ENCODE results near the gene PEX12. TPM values are rescaled to one million over a fixed set of nuclear protein-coding genes. Genes with fewer than 3 reads are reported as not detected.
"Not testable (repeated sequence)": the region's sequence is repeated elsewhere in the genome, so short reads cannot be mapped to it uniquely, and the experiment has no call there.

PEX12 gene
- total RNA-seq, 2 experiments from 2014 or later, result 4.0 to 4.1 TPM

GRCh38 chr17:35577830-35578196 lies 558 bp downstream of the PEX12 start:
- no peaks in the 10 kb centered on the region for H3K9me3 Mint-ChIP-seq (ENCODE audit: insufficient read depth)
- H3K27me3 Mint-ChIP-seq (ENCODE audit: low read depth), result no peaks in the 10 kb centered on the region
- H3K36me3 Mint-ChIP-seq (ENCODE audit: low read depth), result peaks cover 15% of the 10 kb centered on the region
- DNase-seq (peak; percentile 37), ATAC-seq (peak; percentile 10)
- H3K4me1 Mint-ChIP-seq (ENCODE audit: low read depth), result peaks cover 28% of the 10 kb centered on the region
- peak overlapping the region; percentile 96 for H3K27ac Mint-ChIP-seq
- CTCF ChIA-PET, result interaction anchor here (1.4 to 2.6 kb wide), 8 partner anchors 9 to 265 kb away, joined by 5 to 18 read pairs (median 10); partner anchors contain the start of gene AP2B1
- H3K4me3 Mint-ChIP-seq, result peak overlapping the region; percentile 93
- POLR2A ChIA-PET, result interaction anchor here (0.7 to 6.2 kb wide), 16 partner anchors 10 to 364 kb away, joined by 3 to 106 read pairs (median 6); partner anchors contain the start of genes AP2B1, SLFN12L and SLFN5

- Mint-ChIP-seq H3K36me3 (ENCODE audit: low read depth) (peaks cover 18% of the 10 kb centered on the region), H3K9me3 (ENCODE audit: insufficient read depth) (no peaks in the 10 kb centered on the region), H3K27me3 (ENCODE audit: low read depth) (no peaks in the 10 kb centered on the region), H3K4me3 (no peak overlapping the region), H3K27ac (no peak overlapping the region), H3K4me1 (ENCODE audit: low read depth) (peaks cover 31% of the 10 kb centered on the region)
- POLR2A ChIA-PET, result interaction anchor here (6.2 kb wide), 1 partner anchor 12 kb away, joined by 106 read pairs; the partner anchor contains the start of gene AP2B1
- CTCF ChIA-PET, result interaction anchor here (0.6 to 1.6 kb wide), 2 partner anchors 12 to 73 kb away, joined by 3 to 6 read pairs; no protein-coding TSS in a partner anchor
- DNase-seq, result no peak
- no peak for ATAC-seq
Measured at GRCh38 chr17:35575759-35576158, 2.6 kb downstream of the PEX12 start.

GRCh38 chr17:35569405-35569804 lies 9.0 kb downstream of the PEX12 start:
- peak overlapping the region; percentile 51 for H3K27ac Mint-ChIP-seq
- peak overlapping the region; percentile 90 for H3K4me3 Mint-ChIP-seq
- ChIA-PET POLR2A (interaction anchor here (4.1 kb wide), 1 partner anchor 9 kb away, joined by 24 read pairs; the partner anchor contains the start of gene PEX12), CTCF (no interaction called here)
- peaks cover 12% of the 10 kb centered on the region for H3K27me3 Mint-ChIP-seq (ENCODE audit: low read depth)
- H3K4me1 Mint-ChIP-seq (ENCODE audit: low read depth), result peaks cover 32% of the 10 kb centered on the region
- DNase-seq (no peak), ATAC-seq (no peak)
- no peaks in the 10 kb centered on the region for H3K9me3 Mint-ChIP-seq (ENCODE audit: insufficient read depth)
- H3K36me3 Mint-ChIP-seq (ENCODE audit: low read depth), result peaks cover 14% of the 10 kb centered on the region

DNA sequence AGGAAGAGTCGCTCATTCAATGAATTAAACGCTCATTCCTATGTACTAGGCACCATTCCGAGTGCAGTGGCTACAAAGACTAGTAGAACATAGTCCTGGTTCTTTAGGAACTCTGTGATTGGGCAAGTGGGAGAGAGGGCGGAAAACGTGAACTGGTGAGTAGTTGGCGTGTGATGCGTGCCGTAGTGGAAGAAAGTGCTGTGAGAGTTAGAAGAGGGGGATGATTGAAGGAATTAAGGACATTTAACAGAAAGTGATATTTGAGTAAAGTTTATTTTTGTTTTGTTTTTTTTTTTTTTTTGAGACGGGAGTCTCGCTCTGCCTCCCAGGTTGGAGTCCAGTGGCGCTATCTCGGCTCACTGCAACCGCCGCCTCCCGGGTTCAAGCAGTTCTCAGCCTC lies 9.8 kb downstream of the PEX12 start:
- peak overlapping the region; percentile 90 for H3K4me3 Mint-ChIP-seq
- POLR2A ChIA-PET, result interaction anchor here (0.7 to 4.1 kb wide), 6 partner anchors 8 to 195 kb away, joined by 3 to 24 read pairs (median 4); partner anchors contain the start of genes AP2B1, PEX12, SLFN11 and SLFN12L
- H3K27ac Mint-ChIP-seq, result peak overlapping the region; percentile 96
- ATAC-seq (peak; percentile 31), DNase-seq (peak; percentile 41)
- no peaks in the 10 kb centered on the region for H3K9me3 Mint-ChIP-seq (ENCODE audit: insufficient read depth)
- peaks cover 13% of the 10 kb centered on the region for H3K36me3 Mint-ChIP-seq (ENCODE audit: low read depth)
- H3K27me3 Mint-ChIP-seq (ENCODE audit: low read depth), result peaks cover 20% of the 10 kb centered on the region
- peaks cover 32% of the 10 kb centered on the region for H3K4me1 Mint-ChIP-seq (ENCODE audit: low read depth)
- CTCF ChIA-PET, result no interaction called here

GRCh38 chr17:35566968-35567367 lies 11.4 kb downstream of the PEX12 start:
- ATAC-seq (no peak), DNase-seq (no peak)
- Mint-ChIP-seq H3K27ac (peak overlapping the region; percentile 53), H3K36me3 (ENCODE audit: low read depth) (peaks cover 10% of the 10 kb centered on the region), H3K27me3 (ENCODE audit: low read depth) (peaks cover 23% of the 10 kb centered on the region), H3K4me3 (peak overlapping the region; percentile 90), H3K9me3 (ENCODE audit: insufficient read depth) (no peaks in the 10 kb centered on the region), H3K4me1 (ENCODE audit: low read depth) (peaks cover 32% of the 10 kb centered on the region)
- ChIA-PET CTCF (no interaction called here), POLR2A (interaction anchor here (0.8 to 4.1 kb wide), 3 partner anchors 12 to 25 kb away, joined by 3 to 24 read pairs (median 3); partner anchors contain the start of gene PEX12)

- H3K36me3 Mint-ChIP-seq (ENCODE audit: low read depth); POLR2A ChIA-PET; DNase-seq; H3K27ac Mint-ChIP-seq; ATAC-seq; H3K4me3 Mint-ChIP-seq; H3K9me3 Mint-ChIP-seq (ENCODE audit: insufficient read depth): not testable (repeated sequence)
- CTCF ChIA-PET, result interaction anchor here (1.6 kb wide), 1 partner anchor 13 kb away, joined by 6 read pairs; no protein-coding TSS in a partner anchor
- Mint-ChIP-seq H3K4me1 (ENCODE audit: low read depth) (peaks cover 10% of the 10 kb centered on the region), H3K27me3 (ENCODE audit: low read depth) (peaks cover 35% of the 10 kb centered on the region)
Measured at GRCh38 chr17:35563181-35563580, 15.2 kb downstream of the PEX12 start.

DNA sequence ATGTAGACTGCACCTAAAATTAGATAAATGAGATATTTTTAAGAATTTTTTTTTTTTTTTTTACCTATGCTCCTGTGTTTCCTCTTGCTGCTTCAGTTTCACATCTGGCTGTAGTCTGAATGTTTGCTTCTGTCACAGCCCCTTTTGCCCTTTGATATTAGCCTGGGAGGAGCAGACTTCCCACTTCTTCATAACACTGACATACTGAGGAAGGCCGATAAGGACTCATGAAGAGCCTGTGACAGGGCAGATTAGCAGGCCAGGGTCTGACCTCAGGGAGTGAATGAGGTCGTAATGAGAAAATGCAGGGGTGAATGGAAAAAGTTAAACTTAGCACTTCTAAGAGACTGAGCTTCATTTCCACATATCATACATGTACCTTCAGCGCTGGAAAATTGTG lies 17.7 kb downstream of the PEX12 start, which contains the start of gene SLFN14:
TSS of gene SLFN14 (minus strand) at position 117 of the 400 bp plus-strand sequence. CDS start 2,757 bp downstream, outside the sequence.
- H3K9me3 Mint-ChIP-seq (ENCODE audit: insufficient read depth), result no peaks in the 10 kb centered on the region
- no peaks in the 10 kb centered on the region for H3K36me3 Mint-ChIP-seq (ENCODE audit: low read depth)
- POLR2A ChIA-PET, result interaction anchor here (1.5 kb wide), 1 partner anchor 18 kb away, joined by 4 read pairs; the partner anchor contains the start of gene PEX12
- DNase-seq (no peak), ATAC-seq (no peak)
- no peak within 1 kb of the TSS for H3K4me3 Mint-ChIP-seq
- CTCF ChIA-PET, result no interaction called here
- H3K27ac Mint-ChIP-seq, result no peak within 1 kb of the TSS
- H3K4me1 Mint-ChIP-seq (ENCODE audit: low read depth), result no peaks in the 10 kb centered on the region
- peaks cover 43% of the 10 kb centered on the region for H3K27me3 Mint-ChIP-seq (ENCODE audit: low read depth)

DNA sequence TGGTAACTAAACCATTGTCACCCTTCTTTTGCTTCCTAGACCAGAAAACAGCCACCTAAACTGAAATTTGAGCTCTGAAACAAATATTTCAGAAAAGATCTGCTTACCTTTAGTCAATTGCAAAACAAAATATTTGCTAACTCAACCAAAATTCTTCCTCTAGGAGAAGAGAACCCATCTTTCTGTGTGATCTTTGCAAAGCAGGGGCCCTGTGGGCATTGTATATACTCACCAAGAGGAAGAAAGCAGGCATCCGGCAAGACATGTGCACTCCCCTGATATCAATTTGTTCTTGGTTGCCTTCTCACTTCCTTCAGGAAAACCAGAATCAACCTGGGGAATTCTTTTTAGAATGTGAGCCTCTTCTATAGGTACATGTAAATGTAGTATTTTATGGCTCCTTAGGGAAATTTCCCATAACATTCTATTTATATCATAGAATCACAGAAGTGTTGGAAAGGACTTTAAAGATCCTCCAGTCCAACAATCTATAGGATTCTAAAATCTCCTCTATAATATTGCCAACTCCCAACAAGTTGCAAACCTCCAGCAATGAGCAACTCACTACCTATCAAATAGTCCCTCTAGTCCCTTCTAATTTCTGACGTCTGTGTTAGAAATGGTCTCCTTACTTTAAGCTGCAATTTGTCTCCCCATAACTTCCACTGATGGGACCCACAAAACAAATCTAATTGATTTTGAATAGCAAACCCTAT lies 18.7 kb downstream of the PEX12 start:
- H3K4me1 Mint-ChIP-seq (ENCODE audit: low read depth), result no peaks in the 10 kb centered on the region
- H3K27ac Mint-ChIP-seq, result no peak overlapping the region
- no peak for ATAC-seq
- POLR2A ChIA-PET, result interaction anchor here (0.5 to 1.2 kb wide), 2 partner anchors 316 to 928 kb away, joined by 3 to 4 read pairs; partner anchors contain the start of gene SLFN5
- CTCF ChIA-PET, result interaction anchor here (1.3 kb wide), 1 partner anchor 187 kb away, joined by 5 read pairs; no protein-coding TSS in a partner anchor
- DNase-seq, result no peak
- H3K4me3 Mint-ChIP-seq, result no peak overlapping the region
- peaks cover 37% of the 10 kb centered on the region for H3K27me3 Mint-ChIP-seq (ENCODE audit: low read depth)
- H3K9me3 Mint-ChIP-seq (ENCODE audit: insufficient read depth), result no peaks in the 10 kb centered on the region
- H3K36me3 Mint-ChIP-seq (ENCODE audit: low read depth), result no peaks in the 10 kb centered on the region

GRCh38 chr17:35557353-35557752 lies 21.0 kb downstream of the PEX12 start:
- CTCF ChIA-PET, result no interaction called here
- Mint-ChIP-seq H3K4me1 (ENCODE audit: low read depth) (no peaks in the 10 kb centered on the region), H3K27ac (no peak overlapping the region), H3K4me3 (no peak overlapping the region), H3K27me3 (ENCODE audit: low read depth) (peaks cover 26% of the 10 kb centered on the region), H3K36me3 (ENCODE audit: low read depth) (no peaks in the 10 kb centered on the region), H3K9me3 (ENCODE audit: insufficient read depth) (no peaks in the 10 kb centered on the region)
- no peak for DNase-seq
- POLR2A ChIA-PET, result interaction anchor here (0.5 kb wide), 1 partner anchor 22 kb away, joined by 10 read pairs; no protein-coding TSS in a partner anchor
- ATAC-seq, result no peak

GRCh38 chr17:35555691-35556090 lies 22.7 kb downstream of the PEX12 start:
- CTCF ChIA-PET, result interaction anchor here (1.0 kb wide), 1 partner anchor 192 kb away, joined by 5 read pairs; no protein-coding TSS in a partner anchor
- POLR2A ChIA-PET, result no interaction called here
- DNase-seq, result no peak

DNA sequence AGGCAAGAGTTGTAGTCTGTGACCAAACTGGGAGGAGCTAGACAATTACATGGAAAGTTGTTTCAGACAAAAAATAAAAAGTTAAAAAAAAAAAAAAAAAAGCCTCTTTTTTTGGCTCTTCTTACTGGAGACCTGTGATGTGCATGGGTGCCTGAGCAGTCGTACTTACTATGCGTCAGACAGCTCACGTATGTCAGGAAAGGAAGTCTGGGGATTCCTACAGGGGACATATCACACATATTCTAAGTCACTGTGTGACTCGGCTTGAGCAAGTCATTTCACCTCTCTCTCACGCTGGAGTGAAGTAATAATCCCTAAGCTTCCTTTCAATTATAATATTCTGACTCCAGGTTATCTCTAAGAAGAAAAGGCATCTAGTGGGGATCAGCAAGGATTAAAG lies 23.7 kb downstream of the PEX12 start:
- Mint-ChIP-seq H3K9me3 (ENCODE audit: insufficient read depth) (no peaks in the 10 kb centered on the region), H3K36me3 (ENCODE audit: low read depth) (no peaks in the 10 kb centered on the region), H3K4me1 (ENCODE audit: low read depth) (no peaks in the 10 kb centered on the region), H3K27ac (no peak overlapping the region), H3K27me3 (ENCODE audit: low read depth) (peaks cover 20% of the 10 kb centered on the region), H3K4me3 (no peak overlapping the region)
- no peak for ATAC-seq
- DNase-seq, result no peak
- CTCF ChIA-PET, result interaction anchor here (0.6 to 1.3 kb wide), 4 partner anchors 10 to 554 kb away, joined by 3 read pairs; no protein-coding TSS in a partner anchor
- POLR2A ChIA-PET, result interaction anchor here (0.6 kb wide), 1 partner anchor 1853 kb away, joined by 3 read pairs; no protein-coding TSS in a partner anchor

More at GRCh38 chr17:35555691-35556090, 22.7 kb downstream of the PEX12 start:
- Mint-ChIP-seq H3K4me1 (ENCODE audit: low read depth) (no peaks in the 10 kb centered on the region), H3K9me3 (ENCODE audit: insufficient read depth) (no peaks in the 10 kb centered on the region), H3K36me3 (ENCODE audit: low read depth) (no peaks in the 10 kb centered on the region), H3K27ac (no peak overlapping the region), H3K4me3 (no peak overlapping the region), H3K27me3 (ENCODE audit: low read depth) (peaks cover 23% of the 10 kb centered on the region)
- ATAC-seq, result no peak
